ENCODE measurements around the gene ZNF223.

Gene ZNF223

GRCh38 chr19:44072543-44073401, 20.9 kb downstream of the ZNF223 start:
- DNase-seq = no peak

DNA sequence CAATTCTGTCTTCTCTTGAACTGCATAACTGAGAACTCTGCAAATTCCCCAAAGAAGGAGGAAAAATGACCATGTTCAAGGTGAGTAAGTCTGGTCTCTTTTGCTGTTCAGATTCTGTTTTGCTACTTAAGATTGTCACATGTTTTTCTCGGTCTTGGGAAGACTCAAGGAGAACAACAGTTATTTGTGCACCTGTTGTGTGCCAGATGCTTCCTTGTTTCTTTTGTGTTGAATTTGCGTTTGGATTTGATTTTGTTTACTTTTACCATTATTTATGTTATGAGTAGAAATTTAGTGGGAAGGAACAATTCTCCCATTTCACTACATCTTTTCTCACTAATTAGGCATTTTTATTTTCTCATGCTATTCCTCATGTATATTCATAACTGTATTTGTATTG, 24.5 kb downstream of the ZNF223 start:
- DNase-seq = no peak

- no peak for DNase-seq
Observed at GRCh38 chr19:44092108-44092507, 40.3 kb downstream of the ZNF223 start.

GRCh38 chr19:44093931-44094765, 42.3 kb downstream of the ZNF223 start, which contains the start of gene ZNF224:
Gene ZNF224, plus strand, starts transcription at chr19:44094361. Its CDS starts 3,513 bp downstream, at chr19:44097874.
- DNase-seq = peak; percentile 79

DNA sequence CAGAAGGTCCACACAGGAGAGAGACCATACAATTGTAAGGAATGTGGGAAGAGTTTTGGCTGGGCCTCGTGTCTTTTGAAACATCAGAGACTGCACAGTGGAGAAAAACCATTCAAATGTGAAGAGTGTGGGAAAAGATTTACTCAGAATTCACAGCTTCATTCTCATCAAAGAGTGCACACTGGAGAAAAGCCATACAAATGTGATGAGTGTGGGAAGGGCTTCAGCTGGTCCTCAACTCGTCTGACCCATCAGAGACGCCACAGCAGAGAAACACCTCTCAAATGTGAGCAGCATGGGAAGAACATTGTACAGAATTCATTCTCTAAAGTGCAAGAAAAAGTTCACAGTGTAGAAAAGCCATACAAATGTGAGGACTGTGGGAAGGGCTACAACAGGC, 55.9 kb downstream of the ZNF223 start:
- no peak for DNase-seq

DNA sequence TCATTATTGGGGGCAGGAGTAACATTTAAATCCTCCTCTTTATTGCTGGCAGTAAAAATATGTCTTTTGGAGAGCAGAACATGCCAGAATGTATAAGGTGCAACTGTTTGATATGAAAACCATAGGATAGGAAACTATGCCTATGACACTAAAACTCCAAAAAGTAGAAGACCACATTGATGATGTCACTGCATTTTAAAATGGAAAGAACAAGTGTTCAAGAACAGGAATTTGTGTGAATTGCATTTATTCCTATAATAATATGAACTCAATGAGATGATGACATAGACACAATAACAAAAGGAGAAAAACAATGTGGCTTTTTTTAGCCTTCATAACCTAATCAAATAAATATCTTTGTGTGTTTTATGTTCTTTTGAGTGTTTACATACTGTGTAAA, 57.6 kb downstream of the ZNF223 start:
- DNase-seq = no peak

GRCh38 chr19:44111910-44112463, 60.2 kb downstream of the ZNF223 start:
- no peak for DNase-seq

DNA sequence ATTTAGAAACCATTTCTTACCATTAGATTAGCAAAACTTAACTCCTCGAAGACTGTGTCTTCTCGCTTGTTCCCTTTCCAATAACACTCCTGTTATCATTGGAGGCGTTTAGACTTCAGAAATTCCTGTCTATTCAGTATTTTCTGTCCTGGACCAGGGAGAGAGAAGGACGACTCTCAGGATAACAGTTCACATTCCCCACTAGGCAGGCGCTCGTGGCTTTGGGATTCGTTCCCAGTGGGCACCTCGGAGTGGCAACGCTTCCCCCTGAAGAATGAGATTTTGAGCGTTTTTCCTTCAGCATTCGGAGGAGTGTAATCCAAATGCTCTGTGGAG, 60.9 kb downstream of the ZNF223 start:
- no peak for DNase-seq

- peak; percentile 92 for DNase-seq
Observed at GRCh38 chr19:44113138-44113783, 61.4 kb downstream of the ZNF223 start, which contains the start of gene ZNF225. Gene ZNF225, plus strand, starts transcription at chr19:44113399. Its CDS starts 2,429 bp downstream, at chr19:44115828.

- no peak for DNase-seq
Observed at GRCh38 chr19:44113784-44114390, 62.1 kb downstream of the ZNF223 start.

Measured in NCI-H1436 (cell line).